Stimulated activated CD8-positive, alpha-beta memory T cell treated with anti-CD3 and anti-CD28 coated beads, Interleukin-15, amount 100 ng/mL, for 48 hours (primary cell): ENCODE results near the gene TMEM132A.

ENCODE experiments used
- DNase-seq, 2 donors: peaks; one replicate each; pipeline ENCODE4 v3.0.0-alpha.2; 2020; ENCODE audit warnings: low read depth in 2 of 2

Gene TMEM132A

DNA sequence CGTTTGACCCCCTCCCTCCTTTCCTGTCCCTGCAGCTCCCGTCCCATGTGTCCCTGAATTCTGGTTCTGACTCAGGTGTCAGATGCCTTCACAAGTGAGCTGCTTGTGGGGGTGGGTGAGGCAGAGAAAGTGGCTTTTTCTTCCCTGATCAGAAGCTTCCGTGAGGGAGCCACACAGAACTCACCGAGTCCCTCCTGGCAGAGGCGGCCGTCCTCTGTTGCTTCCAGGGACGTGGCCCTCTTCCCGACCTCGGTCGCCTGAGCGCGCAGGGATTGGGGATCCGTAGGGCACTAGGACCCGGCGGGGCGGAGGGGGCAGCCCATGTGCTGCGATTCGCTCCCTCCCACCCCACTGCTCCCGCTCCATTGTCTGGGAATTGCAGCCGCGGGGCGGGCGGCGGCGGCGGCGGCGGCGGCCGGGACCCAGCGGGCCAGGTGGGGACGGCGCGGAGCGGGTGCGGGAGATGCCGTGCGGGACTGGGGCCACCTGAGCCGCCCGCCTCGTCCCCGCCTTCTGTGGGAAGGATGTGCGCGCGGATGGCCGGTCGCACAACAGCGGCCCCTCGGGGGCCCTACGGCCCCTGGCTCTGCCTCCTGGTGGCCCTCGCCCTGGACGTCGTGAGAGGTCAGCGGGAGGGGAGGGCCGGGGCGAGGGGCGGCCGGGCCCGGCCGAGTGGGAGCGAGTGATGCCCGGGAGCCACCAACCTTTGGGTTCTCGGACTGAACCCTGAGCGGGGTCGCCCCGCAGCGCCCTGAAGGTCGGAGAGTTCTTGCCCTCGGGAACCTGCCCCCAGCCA is at the start of gene TMEM132A:
Gene TMEM132A, plus strand, starts transcription at position 351 of the 796 bp plus-strand sequence. Its CDS starts 174 bp downstream, at position 525.
- no peak for DNase-seq

DNA sequence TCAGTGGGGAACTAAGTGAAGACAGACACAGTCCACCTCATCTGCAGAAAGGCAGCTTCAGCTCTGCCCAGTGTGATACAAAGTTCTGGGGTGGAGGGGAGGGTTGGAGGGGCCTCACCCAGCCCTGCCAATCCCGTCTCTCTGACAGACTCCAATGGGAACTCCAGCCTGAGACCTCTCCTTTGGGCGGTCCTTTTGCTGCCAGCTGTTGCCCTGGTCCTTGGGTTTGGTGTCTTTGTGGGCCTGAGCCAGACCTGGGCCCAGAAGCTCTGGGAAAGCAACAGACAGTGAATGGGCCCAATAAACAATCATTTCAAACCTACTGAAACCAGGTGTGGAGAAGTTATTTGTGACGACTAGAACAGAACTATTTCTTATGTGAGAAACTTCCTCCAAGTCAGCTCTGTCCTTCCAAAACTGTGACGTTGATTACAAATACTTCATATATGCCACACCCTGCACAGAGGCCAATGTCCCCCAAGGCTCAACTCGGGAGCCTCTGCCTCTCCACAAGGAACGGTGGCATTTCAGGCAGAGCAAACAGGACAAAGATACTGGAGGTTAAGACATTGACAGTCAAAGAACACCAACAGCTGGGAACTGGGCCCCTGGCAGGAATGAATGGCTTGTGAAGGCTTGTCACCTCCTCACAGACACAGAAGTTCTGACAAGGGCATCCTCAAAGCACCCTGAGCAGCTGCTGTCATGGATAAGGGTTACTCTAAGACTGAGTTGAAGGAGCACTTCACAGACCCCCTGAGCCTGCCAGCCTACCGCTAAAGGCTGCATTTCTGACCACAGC is 48.7 kb upstream of the TMEM132A start:
- no peak for DNase-seq

DNA sequence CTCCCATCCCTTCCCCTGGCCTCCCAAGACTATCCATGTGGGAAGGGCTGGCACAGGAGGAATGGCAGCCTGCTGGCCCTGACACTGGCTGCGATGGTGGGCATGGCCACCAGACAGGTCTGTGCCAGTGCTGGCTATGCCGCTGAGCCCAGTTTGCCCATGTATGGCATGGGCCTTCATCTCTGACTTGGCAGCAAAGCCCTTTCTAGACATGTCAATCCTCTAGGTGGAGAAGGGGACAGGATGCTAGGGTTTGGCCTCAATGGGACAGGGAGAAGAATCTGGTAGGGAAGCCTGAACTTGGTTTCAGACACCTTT is 48.1 kb upstream of the TMEM132A start:
- DNase-seq = no peak

DNA sequence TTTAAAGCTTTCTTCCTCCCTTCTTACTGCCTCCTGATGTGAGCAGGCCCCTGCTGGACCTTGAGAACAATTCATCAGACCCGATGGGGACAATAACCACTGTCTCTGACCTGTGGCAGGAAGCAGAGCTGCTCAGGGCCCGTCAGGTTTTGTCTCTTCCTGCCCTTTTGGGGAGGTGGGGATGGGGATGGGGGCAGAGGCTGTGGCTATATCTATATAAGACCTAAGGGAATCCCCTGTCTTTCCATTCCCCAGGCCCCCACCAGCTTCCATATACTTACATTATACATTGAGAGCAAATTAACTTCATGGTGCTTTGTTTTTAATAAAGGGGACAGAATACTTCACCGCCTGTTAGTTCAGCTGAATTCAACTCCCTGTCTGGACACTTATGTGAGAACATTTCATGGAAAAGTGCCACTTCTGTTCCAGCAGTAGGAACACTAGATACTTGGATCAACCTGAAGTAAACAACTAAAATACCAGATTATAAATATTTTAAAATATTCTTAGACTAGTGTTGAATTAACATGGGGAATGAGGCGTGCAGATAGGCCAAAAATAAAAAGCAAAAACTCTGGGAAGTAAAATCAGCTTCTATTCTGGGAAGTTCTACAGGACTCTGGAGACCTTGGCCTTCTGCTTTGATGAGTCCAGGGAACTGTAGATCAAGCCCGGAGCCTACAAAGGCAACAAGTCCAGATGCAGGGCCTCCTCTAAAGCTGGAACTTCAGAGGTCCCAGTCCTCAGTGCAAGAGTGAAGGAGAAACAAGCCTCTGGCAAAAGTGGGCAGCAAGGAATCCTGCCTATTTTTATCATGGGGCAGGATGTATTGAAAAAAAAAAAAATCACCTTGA is 45.8 kb upstream of the TMEM132A start:
- DNase-seq = no peak

- DNase-seq = no peak
Observed at GRCh38 chr11:60879104-60879503, 45.2 kb upstream of the TMEM132A start.

DNA sequence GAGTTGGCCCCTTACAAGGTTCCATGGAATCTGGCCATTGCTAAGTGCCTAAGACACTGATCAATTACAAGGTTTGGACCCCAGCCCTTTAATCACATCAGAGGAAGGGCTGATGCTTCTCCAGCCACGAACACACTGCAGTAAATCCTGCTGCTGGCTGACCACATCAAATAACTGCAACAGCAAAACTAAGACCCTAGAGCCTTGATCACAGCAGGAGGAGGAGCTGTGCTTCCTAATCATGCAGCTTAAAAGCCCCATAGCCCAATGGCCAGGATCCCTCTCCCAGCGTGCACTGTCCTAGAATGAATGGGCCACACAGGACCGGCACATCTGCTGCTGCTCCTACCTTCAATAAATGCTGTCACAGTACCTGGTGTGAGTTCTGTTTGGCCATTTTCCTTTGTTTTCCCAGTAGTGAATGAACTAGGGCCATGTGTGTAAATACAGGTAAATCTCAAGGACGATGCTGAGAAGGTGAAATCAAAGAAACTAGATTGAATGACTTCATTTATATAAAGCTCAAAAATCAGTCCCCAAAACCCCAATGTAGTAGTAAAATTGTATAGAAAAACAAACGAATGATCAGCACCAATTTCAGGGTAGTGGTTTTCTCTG is 44.2 kb upstream of the TMEM132A start:
- no peak for DNase-seq

- DNase-seq = no peak
Observed at GRCh38 chr11:60880643-60881282, 43.5 kb upstream of the TMEM132A start.

GRCh38 chr11:60887556-60887955 is 36.7 kb upstream of the TMEM132A start:
- no peak for DNase-seq

DNA sequence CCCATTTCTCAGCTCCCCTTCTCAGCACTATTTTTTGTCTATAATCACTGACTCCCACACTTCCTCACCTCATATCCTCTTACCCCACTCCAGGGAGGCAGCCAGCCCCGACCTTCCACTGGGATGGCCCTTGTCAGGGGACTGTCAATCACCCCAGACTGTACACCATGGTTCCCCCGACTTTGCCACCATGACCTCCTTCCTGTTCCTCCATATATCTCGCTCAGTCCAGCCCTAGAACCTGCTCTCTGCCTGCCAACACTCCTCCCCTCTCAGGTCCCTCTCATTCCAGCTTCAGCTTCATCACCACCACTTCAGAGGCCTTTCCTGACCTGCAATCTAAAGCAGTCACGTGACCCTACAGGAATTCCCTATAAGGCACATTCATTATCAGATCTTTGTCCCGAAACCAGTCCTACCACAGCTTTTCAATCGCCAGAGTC is 34.4 kb upstream of the TMEM132A start:
- DNase-seq = no peak

DNA sequence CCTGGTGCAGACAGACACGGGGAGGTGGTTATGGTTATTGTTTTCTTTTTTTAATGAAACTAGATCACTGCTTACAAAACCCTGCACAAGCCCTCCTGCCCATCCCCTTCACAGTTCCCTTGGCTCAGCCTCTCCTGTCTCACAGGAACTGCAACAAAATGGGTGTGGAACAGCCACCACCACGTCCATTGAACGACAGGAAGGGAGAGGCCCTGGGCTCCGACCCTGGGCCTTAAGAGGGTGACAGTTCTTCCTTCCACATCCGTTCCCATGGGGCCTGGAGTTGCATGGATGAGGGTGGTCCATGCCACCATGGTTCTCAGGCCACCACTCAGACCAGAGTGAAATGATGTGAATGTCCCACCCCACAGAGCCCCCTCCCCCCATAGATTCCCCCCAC is 33.6 kb upstream of the TMEM132A start:
- DNase-seq = no peak

DNA sequence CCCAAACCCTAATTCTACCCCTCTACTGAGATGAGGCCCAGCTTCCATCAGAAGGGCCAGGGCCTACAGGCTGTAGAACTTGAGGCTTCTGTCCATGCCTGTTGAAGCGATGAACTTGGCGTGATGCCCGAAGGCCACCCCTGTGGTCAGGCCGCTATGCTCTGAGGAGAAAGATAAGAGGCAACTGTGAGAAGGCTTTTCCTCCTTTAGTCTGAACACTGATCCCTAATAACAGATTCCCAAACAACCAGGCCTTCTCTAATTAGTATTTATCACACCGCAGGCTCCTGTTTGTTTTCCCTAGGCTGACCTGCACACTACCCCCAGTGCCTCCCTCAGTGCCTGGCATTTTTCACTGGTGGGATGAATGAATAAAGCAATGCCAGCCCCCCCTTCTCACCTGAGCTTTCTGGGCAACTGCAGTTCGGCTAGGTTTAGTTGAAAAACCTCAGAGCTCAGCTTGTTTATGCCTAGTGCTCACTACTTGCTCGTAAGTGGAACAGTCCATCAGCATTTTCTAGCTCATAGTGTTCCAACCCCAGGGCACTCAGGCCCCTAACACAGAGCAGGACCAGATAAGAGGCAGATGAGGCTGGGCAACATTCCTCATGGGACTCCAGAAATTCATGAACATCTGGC is 33.0 kb upstream of the TMEM132A start:
- DNase-seq = no peak

- DNase-seq = no peak
Observed at GRCh38 chr11:60895687-60896086, 28.6 kb upstream of the TMEM132A start.

GRCh38 chr11:60897496-60897895 is 26.8 kb upstream of the TMEM132A start:
- DNase-seq = no peak

- no peak for DNase-seq
Observed at GRCh38 chr11:60899046-60899936, 25.0 kb upstream of the TMEM132A start.

DNA sequence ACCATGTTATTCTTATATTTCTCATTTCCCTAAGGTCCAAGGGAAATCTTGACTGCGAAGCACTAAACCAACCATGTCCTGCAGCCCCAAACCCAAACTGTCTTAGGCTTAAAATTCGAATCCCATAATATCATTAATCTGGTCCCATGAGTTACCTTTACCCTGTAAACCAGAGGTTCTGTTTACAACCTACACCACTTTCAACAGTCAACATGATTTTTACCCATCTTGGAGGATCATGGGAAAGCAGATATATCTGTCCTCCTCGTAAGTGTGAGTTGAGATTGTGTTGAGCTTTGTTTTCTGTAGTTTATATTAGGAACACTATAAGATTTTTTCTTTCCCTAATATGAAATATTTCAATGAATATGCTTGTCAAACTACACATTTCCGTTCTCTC is 24.3 kb upstream of the TMEM132A start:
- DNase-seq = no peak

DNA sequence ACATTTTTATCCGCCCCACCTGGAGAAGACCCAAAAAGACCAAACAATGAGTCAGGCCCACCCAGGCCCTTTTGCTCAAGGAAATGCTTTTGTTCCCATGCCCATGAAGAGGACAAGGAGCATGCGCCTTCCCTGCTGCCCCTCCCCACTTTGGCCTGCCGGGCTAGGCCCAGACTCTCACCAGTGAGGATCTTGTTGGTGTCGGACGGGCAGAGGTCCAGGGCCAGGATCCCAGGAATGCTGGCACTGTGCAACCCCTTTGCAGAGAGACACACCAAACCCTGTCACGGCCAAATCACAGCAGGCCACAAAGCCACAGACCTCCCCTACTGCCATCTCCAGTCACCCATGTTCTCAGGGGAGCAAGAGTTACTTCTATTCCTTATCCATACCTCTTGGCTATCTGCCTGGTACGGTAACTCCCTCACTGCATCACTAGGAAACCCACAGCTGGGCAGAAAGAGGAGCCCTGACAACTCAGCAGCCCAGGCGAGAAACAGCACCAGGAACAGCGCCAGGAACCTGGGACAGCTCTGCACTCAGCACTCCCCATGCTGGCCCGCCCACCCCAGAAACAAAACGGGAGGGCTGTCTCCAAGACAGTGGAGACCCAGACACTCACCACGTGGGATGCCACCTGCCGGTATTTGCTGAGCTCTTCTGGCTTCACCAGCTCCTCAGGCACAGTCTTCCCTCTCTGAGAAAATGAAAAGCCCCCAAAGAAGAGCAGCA is 23.4 kb upstream of the TMEM132A start:
- DNase-seq = no peak

GRCh38 chr11:60902625-60903024 is 21.6 kb upstream of the TMEM132A start:
- DNase-seq = no peak

- no peak for DNase-seq
Observed at GRCh38 chr11:60905047-60905446, 19.2 kb upstream of the TMEM132A start.

GRCh38 chr11:60905551-60906113 is 18.6 kb upstream of the TMEM132A start:
- DNase-seq = no peak
